ENCODE data around the gene RILPL2.

DNA sequence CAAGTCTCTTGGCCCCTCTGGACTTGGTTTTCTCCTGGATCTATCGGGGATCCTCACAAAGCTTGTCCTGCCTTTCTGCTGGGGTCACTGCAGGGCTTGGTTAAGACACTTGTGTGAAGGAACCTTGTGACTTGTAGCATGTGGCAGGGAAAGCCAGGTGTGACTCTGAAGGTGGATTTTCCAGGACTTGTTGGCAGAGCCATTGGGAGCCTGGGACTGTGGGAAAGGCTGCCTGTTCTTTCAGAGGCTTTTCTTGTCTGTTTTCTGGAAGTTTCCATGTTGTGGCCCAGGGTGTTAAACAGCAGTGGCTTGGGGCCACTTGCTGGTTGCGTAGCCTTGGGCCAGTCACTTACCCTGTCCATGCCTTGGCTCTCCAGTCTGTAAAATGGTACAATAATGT lies 39.9 kb downstream of the RILPL2 start:
- TF ChIP-seq, protein P1, sequence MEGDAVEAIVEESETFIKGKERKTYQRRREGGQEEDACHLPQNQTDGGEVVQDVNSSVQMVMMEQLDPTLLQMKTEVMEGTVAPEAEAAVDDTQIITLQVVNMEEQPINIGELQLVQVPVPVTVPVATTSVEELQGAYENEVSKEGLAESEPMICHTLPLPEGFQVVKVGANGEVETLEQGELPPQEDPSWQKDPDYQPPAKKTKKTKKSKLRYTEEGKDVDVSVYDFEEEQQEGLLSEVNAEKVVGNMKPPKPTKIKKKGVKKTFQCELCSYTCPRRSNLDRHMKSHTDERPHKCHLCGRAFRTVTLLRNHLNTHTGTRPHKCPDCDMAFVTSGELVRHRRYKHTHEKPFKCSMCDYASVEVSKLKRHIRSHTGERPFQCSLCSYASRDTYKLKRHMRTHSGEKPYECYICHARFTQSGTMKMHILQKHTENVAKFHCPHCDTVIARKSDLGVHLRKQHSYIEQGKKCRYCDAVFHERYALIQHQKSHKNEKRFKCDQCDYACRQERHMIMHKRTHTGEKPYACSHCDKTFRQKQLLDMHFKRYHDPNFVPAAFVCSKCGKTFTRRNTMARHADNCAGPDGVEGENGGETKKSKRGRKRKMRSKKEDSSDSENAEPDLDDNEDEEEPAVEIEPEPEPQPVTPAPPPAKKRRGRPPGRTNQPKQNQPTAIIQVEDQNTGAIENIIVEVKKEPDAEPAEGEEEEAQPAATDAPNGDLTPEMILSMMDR (IDR thresholded peaks at IDR 0.05; ENCODE audit: poor library complexity), result no peak
- no peak for TF ChIP-seq EZH2phosphoT487 (IDR thresholded peaks at IDR 0.05; ENCODE audit: low read depth, severe bottlenecking, unreplicated experiment)
